GM18511 (cell line): ENCODE measurements around the gene OPN1SW.

ENCODE experiments used
- ATAC-seq: cut with Tn5 transposase; IDR thresholded peaks from one replicate; pipeline ENCODE4 v1.9.1; 2021; ENCODE audit warnings: mild to moderate bottlenecking, moderate library complexity; ENCODE audit not compliant: unreplicated experiment

The OPN1SW gene

GRCh38 chr7:128735436-128735835 lies 40.2 kb downstream of the OPN1SW start:
- no peak for ATAC-seq

- no peak for ATAC-seq
Observed at GRCh38 chr7:128734890-128735289, 40.7 kb downstream of the OPN1SW start.

GRCh38 chr7:128733278-128733645 lies 42.3 kb downstream of the OPN1SW start:
- no peak for ATAC-seq

- ATAC-seq: no peak
Observed at GRCh38 chr7:128732521-128733277, 42.9 kb downstream of the OPN1SW start.

- ATAC-seq: no peak
Observed at GRCh38 chr7:128731184-128731583, 44.4 kb downstream of the OPN1SW start.

GRCh38 chr7:128729494-128729893 lies 46.1 kb downstream of the OPN1SW start:
- no peak for ATAC-seq

GRCh38 chr7:128728598-128728997 lies 47.0 kb downstream of the OPN1SW start:
- no peak for ATAC-seq

- no peak for ATAC-seq
Observed at GRCh38 chr7:128727239-128727638, 48.4 kb downstream of the OPN1SW start.

- no peak for ATAC-seq
Observed at GRCh38 chr7:128726737-128727072, 48.9 kb downstream of the OPN1SW start.

GRCh38 chr7:128726059-128726736 lies 49.4 kb downstream of the OPN1SW start:
- ATAC-seq: no peak

GRCh38 chr7:128725531-128725930 lies 50.1 kb downstream of the OPN1SW start:
- no peak for ATAC-seq

- no peak for ATAC-seq
Observed at GRCh38 chr7:128724743-128725142, 50.9 kb downstream of the OPN1SW start.
